Measurements from ENCODE around the gene INHBA. TPM values are rescaled to one million over a fixed set of nuclear protein-coding genes. Genes with fewer than 3 reads are reported as not detected.

The INHBA gene
- total and polyA plus RNA-seq, 7 donors, result 0.05 to 0.49 (median 0.15) TPM

GRCh38 chr7:41688906-41689305, 14.0 kb downstream of the INHBA start:
- Histone ChIP-seq H3K36me3 (ENCODE audit: insufficient read depth in 1 of 2, low read depth in 1 of 2) (no peaks in the 10 kb centered on the region), H3K9me3 (no peaks in the 10 kb centered on the region), H3K4me1 (no peaks in the 10 kb centered on the region), H3K4me3 (no peak overlapping the region), H3K27me3 (ENCODE audit: insufficient read depth in 3 of 3, low read length in 2 of 3) (no peaks in the 10 kb centered on the region), H3K27ac (no peak overlapping the region)
- DNase-seq, result no peak
- WGBS, 3 donors, result 77 to 87% (median 78%) methylated on average over 2 of the region's 2 CpGs
- intact Hi-C loops (cut with DNase I), result no loop called here
- ATAC-seq, result no peak
- TF ChIP-seq CTCF (IDR thresholded peaks at IDR 0.05), result no peak

- Histone ChIP-seq H3K4me1 (no peaks in the 10 kb centered on the region), H3K36me3 (ENCODE audit: insufficient read depth in 1 of 2, low read depth in 1 of 2) (no peaks in the 10 kb centered on the region), H3K9me3 (no peaks in the 10 kb centered on the region), H3K27ac (no peak overlapping the region), H3K4me3 (no peak overlapping the region), H3K27me3 (ENCODE audit: insufficient read depth in 3 of 3, low read length in 2 of 3) (no peaks in the 10 kb centered on the region)
- ATAC-seq (no peak), DNase-seq (no peak)
- TF ChIP-seq CTCF (IDR thresholded peaks at IDR 0.05), result no peak
- intact Hi-C loops (cut with DNase I), result no loop called here
- WGBS, 3 donors, result 78 to 83% (median 81%) methylated on average over 2 of the region's 2 CpGs
Measured at GRCh38 chr7:41688012-41688625, 14.8 kb downstream of the INHBA start.

DNA sequence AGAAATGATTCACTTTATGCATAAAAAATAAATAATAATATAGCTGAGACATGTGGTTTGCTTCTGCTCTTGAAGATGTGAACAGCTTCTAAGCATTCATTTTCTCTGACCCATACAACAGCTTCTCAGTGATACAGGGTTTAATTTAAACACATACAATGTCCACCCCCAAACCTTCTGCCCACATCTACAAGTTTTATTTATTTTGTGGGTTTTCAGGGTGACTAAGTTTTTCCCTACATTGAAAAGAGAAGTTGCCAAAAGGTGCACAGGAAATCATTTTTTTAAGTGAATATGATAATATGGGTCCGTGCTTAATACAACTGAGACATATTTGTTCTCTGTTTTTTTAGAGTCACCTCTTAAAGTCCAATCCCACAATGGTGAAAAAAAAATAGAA, 17.2 kb downstream of the INHBA start:
- TF ChIP-seq CTCF (IDR thresholded peaks at IDR 0.05), result no peak
- H3K4me3 ChIP-seq, result no peak overlapping the region
- no peaks in the 10 kb centered on the region for H3K36me3 ChIP-seq (ENCODE audit: insufficient read depth in 1 of 2, low read depth in 1 of 2)
- no peak overlapping the region for H3K27ac ChIP-seq
- no peaks in the 10 kb centered on the region for H3K9me3 ChIP-seq
- DNase-seq (no peak), ATAC-seq (no peak)
- H3K4me1 ChIP-seq, result no peaks in the 10 kb centered on the region
- intact Hi-C loops (cut with DNase I), result no loop called here
- H3K27me3 ChIP-seq (ENCODE audit: insufficient read depth in 3 of 3, low read length in 2 of 3), result no peaks in the 10 kb centered on the region
- WGBS, 3 donors, result 54 to 65% (median 55%) methylated on average over 1 of the region's 1 CpG

DNA sequence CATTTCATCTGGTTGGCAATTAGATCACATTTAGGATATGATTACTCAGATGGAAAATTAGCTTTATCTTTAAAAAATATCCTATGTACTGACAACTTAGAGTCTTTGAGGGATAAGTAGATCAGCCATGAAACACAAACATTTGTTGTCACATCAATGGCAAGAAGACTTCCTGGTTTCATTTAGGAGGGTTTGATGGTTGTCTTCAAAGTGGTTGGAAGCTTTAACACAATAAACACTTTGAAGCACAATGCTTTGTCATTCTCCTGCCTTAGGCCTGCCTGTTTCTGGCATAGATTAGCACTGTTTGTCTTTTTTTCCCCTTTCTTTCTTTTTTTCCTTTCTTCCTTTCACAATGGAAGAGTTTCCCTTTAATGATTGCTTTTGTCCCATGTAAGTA, 20.5 kb downstream of the INHBA start:
- no peak for TF ChIP-seq CTCF (IDR thresholded peaks at IDR 0.05)
- no peaks in the 10 kb centered on the region for H3K27me3 ChIP-seq (ENCODE audit: insufficient read depth in 3 of 3, low read length in 2 of 3)
- intact Hi-C loops (cut with DNase I), result no loop called here
- H3K9me3 ChIP-seq, result no peaks in the 10 kb centered on the region
- ATAC-seq, result no peak
- no peak overlapping the region for H3K27ac ChIP-seq
- no peaks in the 10 kb centered on the region for H3K36me3 ChIP-seq (ENCODE audit: insufficient read depth in 1 of 2, low read depth in 1 of 2)
- H3K4me3 ChIP-seq, result no peak overlapping the region
- H3K4me1 ChIP-seq, result no peaks in the 10 kb centered on the region
- DNase-seq, result no peak

- ATAC-seq, result no peak
- intact Hi-C loops (cut with DNase I), result no loop called here
- Histone ChIP-seq H3K27ac (no peak overlapping the region), H3K4me3 (no peak overlapping the region), H3K4me1 (no peaks in the 10 kb centered on the region), H3K27me3 (ENCODE audit: insufficient read depth in 3 of 3, low read length in 2 of 3) (no peaks in the 10 kb centered on the region), H3K36me3 (ENCODE audit: insufficient read depth in 1 of 2, low read depth in 1 of 2) (no peaks in the 10 kb centered on the region), H3K9me3 (no peaks in the 10 kb centered on the region)
- DNase-seq, result no peak
- no peak for TF ChIP-seq CTCF (IDR thresholded peaks at IDR 0.05)
- 85 to 93% (median 89%) methylated on average over 2 of the region's 2 CpGs for WGBS, 3 donors
Measured at GRCh38 chr7:41679566-41679965, 23.3 kb downstream of the INHBA start.

All from psoas muscle (tissue), 8 donors.